Fibroblast of lung (primary cell): ENCODE data around the gene MYO5B.

ENCODE experiments used
- CTCF ChIP-seq, 2 donors: IDR thresholded peaks in 1 of 2; conservative IDR thresholded peaks in 1 of 2; 1 replicate in 1 of 2; 2 replicates in 1 of 2; pipeline ENCODE4 v1.5.1; 2011 to 2012; ENCODE audit warnings: low read length in 2 of 2, control low read depth in 1 of 2, inconsistent platforms in 1 of 2, low read depth in 1 of 2, mild to moderate bottlenecking in 1 of 2
- EZH2 ChIP-seq: IDR thresholded peaks from 2 replicates; pipeline ENCODE4 v1.5.1; 2012; ENCODE audit warnings: low read length, control low read depth, mild to moderate bottlenecking; ENCODE audit errors: missing control alignments

- TF ChIP-seq CTCF (conservative IDR thresholded peaks at IDR 0.05 in 1 of 2, IDR thresholded peaks at IDR 0.05 in 1 of 2; ENCODE audit: low read depth in 1 of 2, low read length in 2 of 2), result no peak
- no peak for TF ChIP-seq EZH2
These were observed 316.9 kb downstream of the MYO5B start for GRCh38 chr18:49878015-49878414.
